ENCODE data around the gene HMSD.

DNA sequence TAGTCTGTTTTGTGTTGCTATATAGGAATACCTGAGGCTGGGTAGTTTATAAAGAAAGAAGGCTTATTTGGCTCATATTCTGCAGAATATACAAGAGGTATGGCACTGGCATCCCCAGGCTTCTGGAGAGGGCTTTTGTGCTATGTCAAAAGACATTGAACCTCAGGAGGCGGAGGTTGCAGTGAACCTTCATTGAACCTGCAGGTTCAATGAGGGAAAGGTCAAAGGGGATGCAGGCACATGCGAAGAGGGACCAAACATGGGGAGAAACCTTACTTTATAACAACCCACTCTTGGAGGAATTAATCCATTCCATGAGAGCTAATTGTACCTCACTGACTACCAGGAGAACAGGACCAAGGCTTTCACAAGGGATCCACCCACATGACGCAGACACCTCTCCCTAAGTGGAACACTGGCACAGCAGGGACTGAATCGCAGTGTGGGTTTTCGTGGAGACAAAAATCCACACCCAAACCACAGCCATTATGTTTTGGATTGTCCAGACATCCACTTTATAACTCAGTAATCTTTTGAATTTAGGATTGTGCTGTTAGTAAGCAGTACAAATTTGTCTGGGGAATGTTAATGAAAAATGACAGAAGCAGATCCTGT lies 16.7 kb downstream of the HMSD start:
- TF ChIP-seq POLR2A (IDR thresholded peaks at IDR 0.05; ENCODE audit: low read length) (no peak), GATA1 (IDR thresholded peaks at IDR 0.05; ENCODE audit: low read depth, low read length) (no peak)

Data from erythroblast (primary cell).